GM12801 (cell line): ENCODE results near the gene KLHL21.

ENCODE experiments used
- CTCF ChIP-seq: IDR thresholded peaks from one replicate; pipeline ENCODE4 v1.5.1; 2011; ENCODE audit warnings: control low read depth; ENCODE audit not compliant: insufficient read length; ENCODE audit errors: extremely low read depth

Gene KLHL21

GRCh38 chr1:6592865-6593593, 9.6 kb downstream of the KLHL21 start:
- no peak for TF ChIP-seq CTCF

GRCh38 chr1:6592441-6592840, 10.2 kb downstream of the KLHL21 start:
- TF ChIP-seq CTCF: no peak

DNA sequence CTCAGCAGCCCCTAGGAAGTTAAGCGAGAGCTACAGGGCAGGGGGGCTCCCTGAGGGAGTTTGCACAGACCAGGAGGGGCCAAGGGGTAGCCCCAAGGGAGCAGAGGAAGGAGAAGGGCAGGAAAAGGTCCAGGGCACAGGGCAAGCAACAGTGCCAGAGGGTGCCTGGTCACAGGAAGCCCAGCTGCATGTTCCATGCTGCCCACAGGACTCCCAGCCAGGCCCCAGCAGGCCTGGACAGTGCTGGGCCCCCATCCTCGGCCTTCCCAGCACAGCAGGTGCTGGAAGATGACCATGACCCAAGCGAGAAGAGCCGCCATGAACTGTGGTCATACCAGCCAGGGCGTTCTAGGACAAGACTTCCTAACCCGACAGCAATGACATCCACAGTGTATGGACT, 11.0 kb downstream of the KLHL21 start:
- no peak for TF ChIP-seq CTCF

GRCh38 chr1:6591222-6591621, 11.4 kb downstream of the KLHL21 start:
- TF ChIP-seq CTCF: no peak

- no peak for TF ChIP-seq CTCF
Observed at GRCh38 chr1:6590046-6590445, 12.6 kb downstream of the KLHL21 start.

DNA sequence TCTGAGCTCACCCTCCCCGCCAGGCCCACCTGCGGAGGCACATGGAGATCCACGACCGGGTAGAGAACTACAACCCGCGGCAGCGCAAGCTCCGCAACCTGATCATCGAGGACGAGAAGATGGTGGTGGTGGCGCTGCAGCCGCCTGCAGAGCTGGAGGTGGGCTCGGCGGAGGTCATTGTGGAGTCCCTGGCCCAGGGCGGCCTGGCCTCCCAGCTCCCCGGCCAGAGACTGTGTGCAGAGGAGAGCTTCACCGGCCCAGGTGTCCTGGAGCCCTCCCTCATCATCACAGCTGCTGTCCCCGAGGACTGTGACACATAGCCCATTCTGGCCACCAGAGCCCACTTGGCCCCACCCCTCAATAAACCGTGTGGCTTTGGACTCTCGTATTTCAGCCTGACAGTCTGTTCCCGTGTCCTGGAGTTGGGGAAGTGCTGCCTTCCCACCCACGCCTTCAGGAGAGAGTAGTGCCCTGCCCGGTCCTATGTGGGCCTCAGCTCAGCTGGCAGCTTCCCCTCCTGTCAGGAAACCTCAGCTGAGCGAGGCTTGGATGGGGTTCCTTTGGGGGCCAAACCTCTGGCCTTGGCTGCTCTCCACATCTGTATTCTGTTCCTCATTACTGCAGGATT, 13.7 kb downstream of the KLHL21 start:
- TF ChIP-seq CTCF: no peak

DNA sequence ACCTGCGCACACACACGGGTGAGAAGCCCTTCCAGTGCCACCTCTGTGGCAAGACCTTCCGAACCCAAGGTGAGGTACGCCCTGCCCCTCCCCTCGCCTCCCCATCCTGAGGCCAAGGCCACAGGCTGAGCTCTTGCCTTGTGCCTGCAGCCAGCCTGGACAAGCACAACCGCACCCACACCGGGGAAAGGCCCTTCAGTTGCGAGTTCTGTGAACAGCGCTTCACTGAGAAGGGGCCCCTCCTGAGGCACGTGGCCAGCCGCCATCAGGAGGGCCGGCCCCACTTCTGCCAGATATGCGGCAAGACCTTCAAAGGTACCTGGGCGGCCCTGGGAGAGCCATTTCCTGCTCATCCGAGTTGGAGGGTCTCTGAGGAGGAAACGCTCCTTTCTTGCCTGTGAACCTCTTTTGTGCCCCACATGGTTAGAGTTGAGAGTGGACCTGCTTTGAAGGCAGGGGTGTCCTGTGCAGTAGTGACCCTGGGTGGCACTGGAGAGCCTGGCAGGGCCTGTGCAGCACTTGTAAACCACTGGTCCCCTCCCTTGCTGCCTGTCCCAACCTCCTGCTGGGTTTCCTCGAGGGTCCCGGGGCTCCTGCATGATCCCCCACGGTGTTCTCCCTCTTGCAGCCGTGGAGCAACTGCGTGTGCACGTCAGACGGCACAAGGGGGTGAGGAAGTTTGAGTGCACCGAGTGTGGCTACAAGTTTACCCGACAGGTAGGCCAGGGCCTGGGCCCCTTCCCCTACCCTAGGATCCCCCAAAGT, 14.4 kb downstream of the KLHL21 start:
- TF ChIP-seq CTCF: no peak
